GM20000 (cell line): ENCODE data around the gene UNC5C.

ENCODE experiments used
- DNase-seq: peaks from one replicate; pipeline ENCODE4 v3.0.0; 2012; ENCODE audit warnings: low spot score
- CTCF ChIP-seq: IDR thresholded peaks from 2 replicates; pipeline ENCODE4 v1.5.1; 2012; ENCODE audit warnings: mild to moderate bottlenecking, control low read depth; ENCODE audit errors: extremely low read depth, missing control alignments

UNC5C gene

GRCh38 chr4:95580226-95580625, 31.5 kb upstream of the UNC5C start:
- no peak for TF ChIP-seq CTCF
- DNase-seq = no peak

GRCh38 chr4:95572304-95572991, 23.7 kb upstream of the UNC5C start:
- no peak for TF ChIP-seq CTCF
- no peak for DNase-seq

- TF ChIP-seq CTCF = no peak
- DNase-seq = no peak
These were observed 22.8 kb upstream of the UNC5C start for GRCh38 chr4:95571577-95571976.

GRCh38 chr4:95563638-95564337, 15.0 kb upstream of the UNC5C start:
- TF ChIP-seq CTCF = no peak
- DNase-seq = no peak

GRCh38 chr4:95560774-95561173, 12.0 kb upstream of the UNC5C start:
- DNase-seq = no peak
- TF ChIP-seq CTCF = no peak

GRCh38 chr4:95556207-95556859, 7.6 kb upstream of the UNC5C start:
- TF ChIP-seq CTCF = no peak
- DNase-seq = no peak

GRCh38 chr4:95552942-95553550, 4.3 kb upstream of the UNC5C start:
- no peak for DNase-seq
- TF ChIP-seq CTCF = no peak
